GM12878 (cell line): Measurements from ENCODE around the gene CFAP53. TPM values are rescaled to one million over a fixed set of nuclear protein-coding genes. Genes with fewer than 3 reads are reported as not detected.
A peak's percentile ranks its signal among the peaks of the same experiment; 100 is the strongest.

Experiments
- BCL11A ChIP-seq: IDR thresholded peaks from 2 replicates; pipeline ENCODE4 v1.6.1; 2011; ENCODE audit warnings: low read depth, low read length
- BCLAF1 ChIP-seq: fragments of 450-650 bp; IDR thresholded peaks from 2 replicates; pipeline ENCODE4 v1.6.1; 2017; ENCODE audit warnings: antibody characterized with exemption, mild to moderate bottlenecking, moderate library complexity
- EP300 ChIP-seq, 2 experiments: fragments of 150-350 bp in 1 of 2; IDR thresholded peaks; 2 replicates each; pipeline ENCODE4 v1.6.1; 2011 to 2012; ENCODE audit warnings: low read depth in 2 of 2, low read length in 2 of 2, borderline replicate concordance in 1 of 2, improper control_type of control experiment in 1 of 2, inconsistent platforms in 1 of 2; ENCODE audit not compliant: control insufficient read depth in 1 of 2
- HDAC6 ChIP-seq: fragments of 200-600 bp; sonication (generic); IDR thresholded peaks from one replicate; pipeline ENCODE4 v1.8.0; 2017; ENCODE audit warnings: antibody characterized with exemption; ENCODE audit not compliant: unreplicated experiment
- HSF1 ChIP-seq: fragments of 150-350 bp; IDR thresholded peaks from 2 replicates; pipeline ENCODE4 v1.6.1; 2014; ENCODE audit warnings: mild to moderate bottlenecking, low read depth, low read length
- KDM1A ChIP-seq: fragments of 200-600 bp; sonication (generic); IDR thresholded peaks from 2 replicates; pipeline ENCODE4 v1.6.1; 2016; ENCODE audit warnings: borderline replicate concordance
- MEF2A ChIP-seq: IDR thresholded peaks from 2 replicates; pipeline ENCODE4 v1.6.1; 2011; ENCODE audit warnings: low read depth, mild to moderate bottlenecking, low read length, moderate library complexity; ENCODE audit not compliant: insufficient read depth
- POU2F2 ChIP-seq: IDR thresholded peaks from 3 replicates; pipeline ENCODE4 v1.6.1; 2011; ENCODE audit warnings: low read depth, mild to moderate bottlenecking, low read length, borderline replicate concordance
- RAD51 ChIP-seq: fragments of 450-650 bp; IDR thresholded peaks from 2 replicates; pipeline ENCODE4 v1.6.1; 2016; ENCODE audit warnings: moderate library complexity, mild to moderate bottlenecking, inconsistent platforms
- SMARCA5 ChIP-seq: fragments of 450-650 bp; IDR thresholded peaks from 2 replicates; pipeline ENCODE4 v1.6.1; 2017; ENCODE audit warnings: mild to moderate bottlenecking
- SREBF1 ChIP-seq: IDR thresholded peaks from 2 replicates; pipeline ENCODE4 v1.6.1; 2012; ENCODE audit warnings: mild to moderate bottlenecking, low read length
- ZBED1 ChIP-seq: IDR thresholded peaks from 2 replicates; pipeline ENCODE4 v1.6.1; 2016; ENCODE audit warnings: borderline replicate concordance
- ZNF384 ChIP-seq: IDR thresholded peaks from 2 replicates; pipeline ENCODE4 v1.6.1; 2012; ENCODE audit warnings: low read depth, mild to moderate bottlenecking, low read length, improper control_type of control experiment, borderline replicate concordance
- ZNF592 ChIP-seq: fragments of 450-650 bp; IDR thresholded peaks from 2 replicates; pipeline ENCODE4 v1.6.1; 2017; ENCODE audit warnings: mild to moderate bottlenecking, moderate library complexity
- ZNF687 ChIP-seq: fragments of 450-650 bp; IDR thresholded peaks from 2 replicates; pipeline ENCODE4 v1.6.1; 2017; ENCODE audit warnings: mild to moderate bottlenecking, moderate library complexity
- polyA plus RNA-seq, 11 experiments: library from polyadenylated mRNA; depleted of rRNA in 4 of 11; unstranded in 6 of 11; stranded (reverse) in 5 of 11; fragments of >200 nt; fragmentation: Nextera tagmentation in 4 of 11; fragmentation: Illumina TruSeq in 1 of 11; extraction: Ambion mirVana in 4 of 11; extraction: Trizol in 1 of 11; gene quantifications; 1 replicate in 1 of 11; 2 replicates in 10 of 11; pipeline versions ENCODE4 v1.2.1 to v1.2.3, GENCODE V29; 2011 to 2016; ENCODE audit warnings: inconsistent platforms in 2 of 11, missing spikeins in 2 of 11, low read depth in 1 of 11
- total RNA-seq, 4 experiments: library from RNA; depleted of rRNA in 3 of 4; stranded (reverse); fragments of >200 nt in 3 of 4; fragmentation: Illumina TruSeq in 1 of 4; extraction: Trizol in 1 of 4; gene quantifications; 2 replicates each; pipeline versions ENCODE4 v1.2.1 to v1.2.3, GENCODE V29; 2013 to 2021

The CFAP53 gene
- total and polyA plus RNA-seq, 10 of the 15 experiments (the other 5 are each of a cell fraction or from before 2014, with no cell fraction given) = 0.05 to 0.31 (median 0.12) TPM; not detected in 1

- TF ChIP-seq EP300 (IDR thresholded peaks at IDR 0.05; ENCODE audit: borderline replicate concordance in 1 of 2, control insufficient read depth in 1 of 2, low read depth in 2 of 2, low read length in 2 of 2) = peak in 1 of 2 experiments; percentile 73; a peak in 2 of 4 replicates
- peak; percentile 64; the same call in 2 of the 3 replicates for TF ChIP-seq POU2F2
- TF ChIP-seq SMARCA5 = peak; percentile 78
- TF ChIP-seq SREBF1 = peak; percentile 43; the same call in 1 of the 2 replicates
- TF ChIP-seq BCLAF1 = no peak
- peak; percentile 94 for TF ChIP-seq BCL11A
- 0 out of 2 replicates have a peak, but pooled peaks have one; percentile 38 for TF ChIP-seq KDM1A
- TF ChIP-seq ZNF592 = no peak
- TF ChIP-seq ZNF384 = no peak
- TF ChIP-seq HDAC6 = no peak
- TF ChIP-seq ZNF687 = peak; percentile 32; the same call in 1 of the 2 replicates
- TF ChIP-seq MEF2A = peak; percentile 78
- no peak for TF ChIP-seq HSF1
- TF ChIP-seq RAD51 = no peak; the same call in 1 of the 2 replicates
- TF ChIP-seq ZBED1 = peak; percentile 73; the same call in 1 of the 2 replicates
These were observed 49.0 kb upstream of the CFAP53 start (continued) for GRCh38 chr18:50315100-50315871.
